K562 (cell line): Measurements from ENCODE around the gene HSPA1L. TPM values are rescaled to one million over a fixed set of nuclear protein-coding genes. Genes with fewer than 3 reads are reported as not detected.

Experiments used
- BCOR ChIP-seq: fragments of 450-650 bp; IDR thresholded peaks from 2 replicates; pipeline ENCODE4 v1.6.1; 2016
- CBX1 ChIP-seq: sonication (generic); IDR thresholded peaks from 2 replicates; pipeline ENCODE4 v1.6.1; 2016; ENCODE audit warnings: antibody characterized with exemption, low read depth, mild to moderate bottlenecking
- CUX1 ChIP-seq: fragments of 200-800 bp; sonication (Bioruptor generic); IDR thresholded peaks from 2 replicates; pipeline ENCODE4 v1.6.1; 2016; ENCODE audit warnings: missing genetic modification characterization, missing compliant biosample characterization
- HDAC1 ChIP-seq, 2 experiments: fragments of 450-650 bp; IDR thresholded peaks; 2 replicates each; pipeline ENCODE4 v1.6.1; 2016 to 2017; ENCODE audit warnings: inconsistent platforms in 1 of 2, mild to moderate bottlenecking in 1 of 2, moderate library complexity in 1 of 2
- MXI1 ChIP-seq: IDR thresholded peaks from 2 replicates; pipeline ENCODE4 v1.6.1; 2011; ENCODE audit warnings: low read depth, mild to moderate bottlenecking, improper control_type of control experiment, low read length
- NFE2 ChIP-seq: IDR thresholded peaks from 2 replicates; pipeline ENCODE4 v1.6.1; 2014; ENCODE audit warnings: antibody characterized with exemption, low read depth
- PPARD ChIP-seq: fragments of 250-450 bp; sonication (Bioruptor Pico); IDR thresholded peaks from 2 replicates; pipeline ENCODE4 v1.8.0; 2022; ENCODE audit warnings: inconsistent platforms, mild to moderate bottlenecking, moderate library complexity
- RBFOX2 ChIP-seq: fragments of 200-400 bp; formaldehyde crosslinking; IDR thresholded peaks from 2 replicates; pipeline ENCODE4 v1.6.1; 2017; ENCODE audit warnings: low read depth, mild to moderate bottlenecking, low read length, moderate library complexity
- WHSC1 ChIP-seq: IDR thresholded peaks from one replicate; pipeline ENCODE4 v1.6.1; 2012; ENCODE audit warnings: low read length, control low read depth, inconsistent platforms
- ZNF175 ChIP-seq: fragments of 200-800 bp; sonication (Bioruptor generic); IDR thresholded peaks from 2 replicates; pipeline ENCODE4 v1.6.1; 2016; ENCODE audit warnings: low read depth, mild to moderate bottlenecking, missing genetic modification characterization, missing compliant biosample characterization
- ZNF586 ChIP-seq: fragments of 450-650 bp; formaldehyde crosslinking; conservative IDR thresholded peaks from 2 replicates; pipeline ENCODE4 v1.4.0; 2020; ENCODE audit warnings: mild to moderate bottlenecking, moderate library complexity
- ZSCAN29 ChIP-seq: fragments of 450-650 bp; IDR thresholded peaks from 2 replicates; pipeline ENCODE4 v1.6.1; 2017
- polyA plus RNA-seq, 8 experiments: library from polyadenylated mRNA; depleted of rRNA in 4 of 8; stranded (reverse) in 5 of 8; unstranded in 3 of 8; fragments of >200 nt; fragmentation: Nextera tagmentation in 2 of 8; fragmentation: Illumina TruSeq in 1 of 8; extraction: Ambion mirVana in 2 of 8; extraction: Trizol in 1 of 8; gene quantifications; 2 replicates each; pipeline versions ENCODE4 v1.2.1 to v1.2.3, GENCODE V29; 2011 to 2014; ENCODE audit warnings: inconsistent platforms in 1 of 8, missing spikeins in 1 of 8
- total RNA-seq, 7 experiments: library from RNA; depleted of rRNA in 6 of 7; stranded (reverse); fragments of >200 nt in 6 of 7; fragmentation: Illumina TruSeq in 2 of 7; extraction: Trizol in 2 of 7; gene quantifications; 2 replicates each; pipeline versions ENCODE4 v1.2.1 to v1.2.3, GENCODE V29; 2011 to 2021; ENCODE audit warnings: low replicate concordance in 1 of 7
- TF ChIP-seq, protein P1 (sequence below), 2 experiments: fragments of 450-650 bp in 1 of 2; sonication (generic) in 1 of 2; formaldehyde crosslinking in 1 of 2; IDR thresholded peaks; 2 replicates each; pipeline versions ENCODE4 v1.7.1 to v1.9.0; 2016 to 2022; ENCODE audit warnings: inconsistent platforms in 1 of 2, mild to moderate bottlenecking in 1 of 2, missing genetic modification reagents in 1 of 2

HSPA1L gene
- total and polyA plus RNA-seq, 9 of the 15 experiments (the other 6 are each of a cell fraction or from before 2014, with no cell fraction given), result 0.14 to 2.1 (median 1.3) TPM

DNA sequence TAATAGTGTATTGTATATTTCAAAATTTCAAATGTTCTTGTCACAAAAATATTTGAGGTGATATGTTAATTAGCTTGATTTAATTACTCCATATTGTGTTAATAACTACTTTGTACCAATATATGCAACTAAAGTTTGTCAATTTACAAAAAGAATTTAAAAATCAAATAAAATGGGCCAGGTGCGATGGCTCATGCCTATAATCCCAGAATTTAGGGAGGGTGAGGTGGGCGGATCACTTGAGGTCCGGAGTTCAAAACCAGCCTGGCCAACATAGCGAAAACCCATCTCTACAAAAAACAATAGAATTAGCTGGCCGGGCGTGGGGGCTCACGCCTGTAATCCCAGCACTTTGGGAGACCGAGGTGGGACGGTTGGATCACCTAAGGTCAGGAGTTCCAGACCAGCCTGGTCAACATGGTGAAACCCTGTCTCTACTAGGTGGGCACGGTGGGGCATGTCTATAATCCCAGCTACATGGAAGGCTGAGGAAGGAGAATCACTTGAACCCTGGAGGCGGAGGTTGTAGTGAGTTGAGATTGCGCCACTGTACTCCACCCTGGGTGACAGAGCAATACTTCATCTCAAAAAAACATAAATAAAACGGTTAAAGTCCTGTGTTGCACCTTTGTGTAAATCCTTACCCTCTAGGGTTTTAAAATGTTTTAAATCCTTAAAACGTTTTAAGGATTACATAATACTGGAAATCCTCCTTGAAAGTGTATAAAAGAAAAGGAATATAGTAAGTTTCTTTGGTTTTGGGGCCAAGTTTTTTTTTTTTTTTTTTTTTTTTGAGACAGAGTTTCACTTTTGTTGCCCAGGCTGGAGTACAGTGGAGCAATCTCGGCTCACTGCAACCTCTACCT, 16.5 kb upstream of the HSPA1L start (continued):
- TF ChIP-seq HDAC1 (IDR thresholded peaks at IDR 0.05) (peak in 1 of 2 experiments; percentile 12; a peak in 2 of 4 replicates), ZSCAN29 (peak; percentile 73), CUX1 (0 out of 2 replicates have a peak, but pooled peaks have one; percentile 19), PPARD (CRISPR knock-in tag) (0 out of 2 replicates have a peak, but pooled peaks have one; percentile 7), ZNF175 (0 out of 2 replicates have a peak, but pooled peaks have one; percentile 38), ZNF586 (0 out of 2 replicates have a peak, but pooled peaks have one; percentile 15), BCOR (peak; percentile 84), NFE2 (peak; percentile 82), WHSC1 (no peak), RBFOX2 (no peak; the same call in none of the 2 replicates), CBX1 (no peak), MXI1 (peak; percentile 54; the same call in 1 of the 2 replicates)
- TF ChIP-seq, protein P1, sequence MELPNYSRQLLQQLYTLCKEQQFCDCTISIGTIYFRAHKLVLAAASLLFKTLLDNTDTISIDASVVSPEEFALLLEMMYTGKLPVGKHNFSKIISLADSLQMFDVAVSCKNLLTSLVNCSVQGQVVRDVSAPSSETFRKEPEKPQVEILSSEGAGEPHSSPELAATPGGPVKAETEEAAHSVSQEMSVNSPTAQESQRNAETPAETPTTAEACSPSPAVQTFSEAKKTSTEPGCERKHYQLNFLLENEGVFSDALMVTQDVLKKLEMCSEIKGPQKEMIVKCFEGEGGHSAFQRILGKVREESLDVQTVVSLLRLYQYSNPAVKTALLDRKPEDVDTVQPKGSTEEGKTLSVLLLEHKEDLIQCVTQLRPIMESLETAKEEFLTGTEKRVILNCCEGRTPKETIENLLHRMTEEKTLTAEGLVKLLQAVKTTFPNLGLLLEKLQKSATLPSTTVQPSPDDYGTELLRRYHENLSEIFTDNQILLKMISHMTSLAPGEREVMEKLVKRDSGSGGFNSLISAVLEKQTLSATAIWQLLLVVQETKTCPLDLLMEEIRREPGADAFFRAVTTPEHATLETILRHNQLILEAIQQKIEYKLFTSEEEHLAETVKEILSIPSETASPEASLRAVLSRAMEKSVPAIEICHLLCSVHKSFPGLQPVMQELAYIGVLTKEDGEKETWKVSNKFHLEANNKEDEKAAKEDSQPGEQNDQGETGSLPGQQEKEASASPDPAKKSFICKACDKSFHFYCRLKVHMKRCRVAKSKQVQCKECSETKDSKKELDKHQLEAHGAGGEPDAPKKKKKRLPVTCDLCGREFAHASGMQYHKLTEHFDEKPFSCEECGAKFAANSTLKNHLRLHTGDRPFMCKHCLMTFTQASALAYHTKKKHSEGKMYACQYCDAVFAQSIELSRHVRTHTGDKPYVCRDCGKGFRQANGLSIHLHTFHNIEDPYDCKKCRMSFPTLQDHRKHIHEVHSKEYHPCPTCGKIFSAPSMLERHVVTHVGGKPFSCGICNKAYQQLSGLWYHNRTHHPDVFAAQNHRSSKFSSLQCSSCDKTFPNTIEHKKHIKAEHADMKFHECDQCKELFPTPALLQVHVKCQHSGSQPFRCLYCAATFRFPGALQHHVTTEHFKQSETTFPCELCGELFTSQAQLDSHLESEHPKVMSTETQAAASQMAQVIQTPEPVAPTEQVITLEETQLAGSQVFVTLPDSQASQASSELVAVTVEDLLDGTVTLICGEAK (IDR thresholded peaks at IDR 0.05), result 0 out of 2 replicates have a peak, but pooled peaks have one; percentile 13
- TF ChIP-seq, protein P1 (CRISPR knock-in tag; IDR thresholded peaks at IDR 0.05), result no peak
